AG04450 (cell line): ENCODE data around the gene GNPTAB. TPM values are rescaled to one million over a fixed set of nuclear protein-coding genes. Genes with fewer than 3 reads are reported as not detected.

Experiments used
- CTCF ChIA-PET: fragments of 300-600, 350-600 bp; formaldehyde crosslinking; extraction: SDS; loops from one replicate; lab custom pipeline; 2022; ENCODE audit warnings: antibody characterized with exemption, inconsistent platforms; lab: Charles Lee
- POLR2A ChIA-PET: fragments of 350-600 bp; formaldehyde crosslinking; extraction: SDS; loops from one replicate; lab custom pipeline; 2021; ENCODE audit warnings: antibody characterized with exemption, inconsistent platforms; lab: Yijun Ruan, JAX
- DNase-seq: peaks from one replicate; pipeline ENCODE4 v3.0.0-alpha.2; 2011; ENCODE audit warnings: low read depth, low spot score
- H3K27ac ChIP-seq: one replicate; pipeline ENCODE4 v1.5.1; 2012; ENCODE audit warnings: low read depth, low read length, control low read depth
- H3K27me3 ChIP-seq: one replicate; pipeline ENCODE4 v1.6.0; 2012; ENCODE audit warnings: low read length; ENCODE audit not compliant: control insufficient read depth, insufficient read depth
- H3K4me3 ChIP-seq: 2 replicates; pipeline ENCODE4 v1.5.1; 2011; ENCODE audit warnings: mild to moderate bottlenecking, low read depth, low read length, control low read depth
- H3K9me3 ChIP-seq: 2 replicates; pipeline ENCODE4 v1.5.1; 2012; ENCODE audit warnings: low read length; ENCODE audit not compliant: control insufficient read depth, insufficient read depth
- polyA plus RNA-seq: library from polyadenylated mRNA; depleted of rRNA; stranded (reverse); fragments of >200 nt; gene quantifications from 2 replicates; pipeline ENCODE4 v1.2.3, GENCODE V29; 2011
- TF ChIP-seq, protein P1 (sequence below): IDR thresholded peaks from 2 replicates; pipeline ENCODE4 v1.5.1; 2011; ENCODE audit warnings: low read depth, low read length, control low read depth, inconsistent platforms

The GNPTAB gene
- polyA plus RNA-seq, 1 experiment, result 34.3 TPM

DNA sequence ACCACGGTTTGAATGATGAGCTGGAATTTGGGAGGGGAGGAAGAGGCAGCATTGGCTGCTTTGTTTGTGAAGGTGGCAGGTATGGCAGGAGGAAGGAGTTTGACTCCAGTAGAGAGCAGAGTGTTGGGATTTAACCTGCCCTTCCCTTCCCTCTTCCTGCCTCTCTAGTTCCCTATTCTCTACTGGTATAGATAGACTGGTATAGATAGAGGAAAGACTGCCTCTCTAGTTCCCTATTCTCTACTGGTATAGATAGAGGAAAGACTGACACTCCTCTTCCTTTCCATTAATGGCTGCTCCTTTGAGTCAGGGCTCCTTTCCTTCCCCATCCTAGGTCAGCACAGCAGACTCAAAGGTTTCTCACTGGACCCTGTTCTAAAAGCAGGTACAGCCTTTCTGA, 83.1 kb downstream of the GNPTAB start:
- H3K27me3 ChIP-seq, result no peaks in the 10 kb centered on the region
- no peak for DNase-seq
- ChIA-PET POLR2A (no interaction called here), CTCF (interaction anchor here (1.2 to 2.4 kb wide), 3 partner anchors 12 to 88 kb away, joined by 3 to 17 read pairs (median 3); no protein-coding TSS in a partner anchor)
- no peaks in the 10 kb centered on the region for H3K9me3 ChIP-seq
- TF ChIP-seq, protein P1, sequence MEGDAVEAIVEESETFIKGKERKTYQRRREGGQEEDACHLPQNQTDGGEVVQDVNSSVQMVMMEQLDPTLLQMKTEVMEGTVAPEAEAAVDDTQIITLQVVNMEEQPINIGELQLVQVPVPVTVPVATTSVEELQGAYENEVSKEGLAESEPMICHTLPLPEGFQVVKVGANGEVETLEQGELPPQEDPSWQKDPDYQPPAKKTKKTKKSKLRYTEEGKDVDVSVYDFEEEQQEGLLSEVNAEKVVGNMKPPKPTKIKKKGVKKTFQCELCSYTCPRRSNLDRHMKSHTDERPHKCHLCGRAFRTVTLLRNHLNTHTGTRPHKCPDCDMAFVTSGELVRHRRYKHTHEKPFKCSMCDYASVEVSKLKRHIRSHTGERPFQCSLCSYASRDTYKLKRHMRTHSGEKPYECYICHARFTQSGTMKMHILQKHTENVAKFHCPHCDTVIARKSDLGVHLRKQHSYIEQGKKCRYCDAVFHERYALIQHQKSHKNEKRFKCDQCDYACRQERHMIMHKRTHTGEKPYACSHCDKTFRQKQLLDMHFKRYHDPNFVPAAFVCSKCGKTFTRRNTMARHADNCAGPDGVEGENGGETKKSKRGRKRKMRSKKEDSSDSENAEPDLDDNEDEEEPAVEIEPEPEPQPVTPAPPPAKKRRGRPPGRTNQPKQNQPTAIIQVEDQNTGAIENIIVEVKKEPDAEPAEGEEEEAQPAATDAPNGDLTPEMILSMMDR, result no peak
- no peak overlapping the region for H3K27ac ChIP-seq
- H3K4me3 ChIP-seq, result no peak overlapping the region

DNA sequence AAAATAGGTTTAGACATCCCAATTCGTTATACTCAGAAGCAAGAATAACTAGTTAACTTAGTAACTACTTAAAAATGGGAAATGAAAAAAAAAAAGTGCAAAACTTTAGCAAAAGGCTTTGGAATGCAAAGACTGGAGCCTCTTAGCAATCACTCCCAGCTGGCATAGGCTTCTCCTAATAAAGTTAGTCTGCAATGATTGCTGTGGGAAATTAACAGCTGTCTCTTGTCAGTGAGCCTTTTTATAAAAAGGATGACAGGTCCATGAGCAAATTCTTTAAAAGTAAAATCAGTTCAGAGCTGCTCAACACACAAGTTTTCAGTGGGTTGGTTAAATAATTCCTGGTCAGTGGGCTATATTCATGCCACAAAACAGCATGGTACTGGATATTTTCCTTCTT, 84.1 kb downstream of the GNPTAB start:
- TF ChIP-seq, protein P1, result no peak
- CTCF ChIA-PET, result interaction anchor here (1.0 to 2.4 kb wide), 7 partner anchors 13 to 335 kb away, joined by 3 to 17 read pairs (median 3); no protein-coding TSS in a partner anchor

GRCh38 chr12:101746196-101746595, 84.6 kb downstream of the GNPTAB start:
- no peaks in the 10 kb centered on the region for H3K9me3 ChIP-seq
- H3K4me3 ChIP-seq, result no peak overlapping the region
- H3K27me3 ChIP-seq, result no peaks in the 10 kb centered on the region
- CTCF ChIA-PET, result interaction anchor here (1.0 to 2.4 kb wide), 5 partner anchors 13 to 335 kb away, joined by 3 to 17 read pairs (median 4); no protein-coding TSS in a partner anchor
- no peak overlapping the region for H3K27ac ChIP-seq
- POLR2A ChIA-PET, result no interaction called here
- TF ChIP-seq, protein P1, result no peak
- no peak for DNase-seq

More for the DNA sequence above, 84.1 kb downstream of the GNPTAB start:
- no peak for DNase-seq
- Histone ChIP-seq H3K27ac (no peak overlapping the region), H3K9me3 (no peaks in the 10 kb centered on the region), H3K27me3 (no peaks in the 10 kb centered on the region), H3K4me3 (no peak overlapping the region)
- POLR2A ChIA-PET, result interaction anchor here (0.6 to 0.7 kb wide), 2 partner anchors 326 to 1480 kb away, joined by 3 read pairs; partner anchors contain the start of genes DEPDC4 and SCYL2

GRCh38 chr12:101745481-101745880, 85.3 kb downstream of the GNPTAB start:
- TF ChIP-seq, protein P1, result no peak
- Histone ChIP-seq H3K27me3 (no peaks in the 10 kb centered on the region), H3K27ac (no peak overlapping the region), H3K4me3 (no peak overlapping the region), H3K9me3 (no peaks in the 10 kb centered on the region)
- CTCF ChIA-PET, result interaction anchor here (2.4 kb wide), 2 partner anchors 14 to 93 kb away, joined by 8 to 17 read pairs; no protein-coding TSS in a partner anchor
- POLR2A ChIA-PET, result no interaction called here
- no peak for DNase-seq

DNA sequence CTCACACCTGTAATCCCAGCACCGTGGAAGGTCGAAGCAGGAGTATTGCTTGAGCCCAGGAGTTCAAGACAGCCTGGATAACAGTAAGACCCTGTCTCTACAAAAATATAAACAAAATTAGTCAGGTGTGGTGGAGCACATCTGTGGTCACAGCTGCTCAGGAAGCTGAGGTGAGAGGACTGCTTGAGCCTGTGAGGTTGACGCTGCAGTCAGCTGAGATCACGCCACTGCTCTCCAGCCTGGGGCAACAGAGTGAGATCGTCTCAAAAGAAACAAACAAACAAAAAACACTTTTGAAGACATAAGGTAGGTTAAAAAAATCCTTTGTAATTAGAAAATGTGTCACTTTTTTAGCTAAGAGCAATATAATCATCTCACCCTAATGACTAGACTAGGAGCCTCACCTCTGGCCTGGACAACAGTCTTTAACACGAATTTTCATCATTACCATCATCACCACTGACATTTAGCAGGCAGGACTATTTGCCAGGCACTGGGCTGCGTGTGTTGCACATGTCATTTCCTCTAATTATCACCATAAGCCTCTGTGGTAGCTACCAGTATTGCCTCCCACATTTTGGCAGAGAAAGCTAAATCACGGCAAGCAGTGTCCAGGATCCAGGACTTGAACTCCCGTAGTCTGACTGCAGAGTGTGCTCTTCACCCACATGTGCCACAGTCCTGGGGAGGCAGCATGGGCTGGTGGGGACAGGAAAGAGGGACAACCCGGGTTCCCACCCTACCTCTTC, 86.9 kb downstream of the GNPTAB start:
- Histone ChIP-seq H3K9me3 (peaks cover 6% of the 10 kb centered on the region; the same call in 1 of the 2 replicates), H3K27ac (no peak overlapping the region), H3K4me3 (no peak overlapping the region), H3K27me3 (no peaks in the 10 kb centered on the region)
- CTCF ChIA-PET, result interaction anchor here (1.2 kb wide), 1 partner anchor 15 kb away, joined by 3 read pairs; no protein-coding TSS in a partner anchor
- POLR2A ChIA-PET, result no interaction called here
- DNase-seq, result no peak
- TF ChIP-seq, protein P1, result no peak
